ENCODE data around the gene WDR54.

- TF ChIP-seq, protein P1, sequence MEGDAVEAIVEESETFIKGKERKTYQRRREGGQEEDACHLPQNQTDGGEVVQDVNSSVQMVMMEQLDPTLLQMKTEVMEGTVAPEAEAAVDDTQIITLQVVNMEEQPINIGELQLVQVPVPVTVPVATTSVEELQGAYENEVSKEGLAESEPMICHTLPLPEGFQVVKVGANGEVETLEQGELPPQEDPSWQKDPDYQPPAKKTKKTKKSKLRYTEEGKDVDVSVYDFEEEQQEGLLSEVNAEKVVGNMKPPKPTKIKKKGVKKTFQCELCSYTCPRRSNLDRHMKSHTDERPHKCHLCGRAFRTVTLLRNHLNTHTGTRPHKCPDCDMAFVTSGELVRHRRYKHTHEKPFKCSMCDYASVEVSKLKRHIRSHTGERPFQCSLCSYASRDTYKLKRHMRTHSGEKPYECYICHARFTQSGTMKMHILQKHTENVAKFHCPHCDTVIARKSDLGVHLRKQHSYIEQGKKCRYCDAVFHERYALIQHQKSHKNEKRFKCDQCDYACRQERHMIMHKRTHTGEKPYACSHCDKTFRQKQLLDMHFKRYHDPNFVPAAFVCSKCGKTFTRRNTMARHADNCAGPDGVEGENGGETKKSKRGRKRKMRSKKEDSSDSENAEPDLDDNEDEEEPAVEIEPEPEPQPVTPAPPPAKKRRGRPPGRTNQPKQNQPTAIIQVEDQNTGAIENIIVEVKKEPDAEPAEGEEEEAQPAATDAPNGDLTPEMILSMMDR (IDR thresholded peaks at IDR 0.05), result no peak
- TF ChIP-seq POLR2A (IDR thresholded peaks at IDR 0.05), result no peak
These were observed 8.2 kb downstream of the WDR54 start for GRCh38 chr2:74429487-74430451.

All from prostate gland (tissue), 2 donors.